Ecto neural progenitor cell (in vitro differentiated cells): ENCODE results near the gene AP2A2.
"Not testable (repeated sequence)": the region's sequence is repeated elsewhere in the genome, so short reads cannot be mapped to it uniquely, and the experiment has no call there.

ENCODE experiments used
- DNase-seq: peaks from one replicate; pipeline ENCODE4 v3.0.0-alpha.2; 2018; ENCODE audit warnings: low spot score

The AP2A2 gene

DNA sequence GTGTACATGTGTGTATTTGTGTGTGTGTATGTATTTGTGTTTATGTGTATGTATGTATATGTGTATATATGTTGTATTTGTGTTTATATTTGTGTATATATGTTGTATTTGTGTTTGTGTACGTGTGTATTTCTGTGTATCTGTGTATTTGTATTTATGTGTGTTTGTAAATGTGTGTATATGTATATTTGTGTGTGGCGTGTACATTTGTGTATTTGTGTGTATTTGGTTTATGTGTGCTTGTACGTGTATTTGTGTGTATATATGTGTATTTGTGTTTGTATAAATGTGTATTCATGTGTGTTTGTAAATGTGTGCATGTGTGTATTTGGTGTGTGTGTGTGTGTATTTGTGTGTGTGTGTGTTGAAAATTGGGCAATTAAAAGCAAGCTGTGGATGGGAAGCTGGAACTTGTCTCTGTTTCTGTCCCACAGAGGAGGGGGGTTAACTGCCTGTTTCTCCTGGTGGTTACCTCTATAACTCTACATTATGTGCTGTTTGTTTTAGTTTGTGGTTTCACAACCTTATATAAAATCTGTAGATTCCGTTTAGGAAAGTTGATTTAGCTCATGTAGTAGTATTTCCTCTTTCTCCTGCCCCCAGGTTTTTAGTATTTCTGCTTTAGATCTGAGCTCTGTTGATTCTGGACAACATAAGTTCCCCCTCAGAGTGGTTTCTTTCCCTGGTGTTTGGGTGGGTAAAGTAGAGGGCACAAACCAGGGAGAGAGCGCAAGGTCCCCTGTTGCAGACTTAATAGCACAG lies 28.9 kb downstream of the AP2A2 start:
- no peak for DNase-seq

GRCh38 chr11:955154-956063 lies 29.7 kb downstream of the AP2A2 start:
- no peak for DNase-seq

GRCh38 chr11:957212-957920 lies 31.7 kb downstream of the AP2A2 start:
- DNase-seq, result no peak

GRCh38 chr11:958101-958500 lies 32.4 kb downstream of the AP2A2 start:
- DNase-seq, result no peak

- DNase-seq, result no peak
Observed at GRCh38 chr11:959027-959426, 33.4 kb downstream of the AP2A2 start.

- DNase-seq, result no peak
Observed at GRCh38 chr11:959608-960007, 33.9 kb downstream of the AP2A2 start.

DNA sequence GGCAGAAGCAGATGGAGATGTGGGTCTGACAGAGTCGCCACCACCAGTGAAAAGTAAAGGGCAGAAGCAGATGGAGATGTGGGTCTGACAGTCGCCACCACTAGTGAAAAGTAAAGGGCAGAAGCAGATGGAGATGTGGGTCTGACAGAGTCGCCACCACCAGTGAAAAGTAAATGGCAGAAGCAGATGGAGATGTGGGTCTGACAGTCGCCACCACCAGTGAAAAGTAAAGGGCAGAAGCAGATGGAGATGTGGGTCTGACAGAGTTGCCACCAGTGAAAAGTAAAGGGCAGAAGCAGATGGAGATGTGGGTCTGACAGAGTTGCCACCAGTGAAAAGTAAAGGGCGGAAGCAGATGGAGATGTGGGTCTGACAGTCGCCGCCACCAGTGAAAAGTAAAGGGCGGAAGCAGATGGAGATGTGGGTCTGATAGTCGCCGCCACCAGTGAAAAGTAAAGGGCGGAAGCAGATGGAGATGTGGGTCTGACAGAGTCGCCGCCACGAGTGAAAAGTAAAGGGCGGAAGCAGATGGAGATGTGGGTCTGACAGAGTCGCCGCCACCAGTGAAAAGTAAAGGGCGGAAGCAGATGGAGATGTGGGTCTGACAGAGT lies 35.7 kb downstream of the AP2A2 start:
- DNase-seq, result not testable (repeated sequence)

DNA sequence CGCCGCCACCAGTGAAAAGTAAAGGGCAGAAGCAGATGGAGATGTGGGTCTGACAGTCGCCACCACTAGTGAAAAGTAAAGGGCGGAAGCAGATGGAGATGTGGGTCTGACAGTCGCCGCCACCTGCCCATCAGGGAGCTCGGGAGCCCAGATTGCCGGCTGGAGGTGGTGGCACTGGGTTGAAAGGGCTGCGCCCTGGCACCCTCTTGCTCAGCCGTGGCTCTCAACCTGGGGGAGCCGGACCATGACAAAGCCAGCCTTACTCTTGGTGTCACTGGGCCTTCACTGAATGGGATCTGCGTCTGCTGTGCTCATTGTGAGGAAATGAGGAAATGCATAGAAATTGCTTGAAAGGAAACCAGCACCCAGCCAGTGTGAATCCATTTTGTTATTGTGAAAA lies 36.3 kb downstream of the AP2A2 start:
- DNase-seq, result no peak

- DNase-seq, result no peak
Observed at GRCh38 chr11:962688-963087, 37.0 kb downstream of the AP2A2 start.

DNA sequence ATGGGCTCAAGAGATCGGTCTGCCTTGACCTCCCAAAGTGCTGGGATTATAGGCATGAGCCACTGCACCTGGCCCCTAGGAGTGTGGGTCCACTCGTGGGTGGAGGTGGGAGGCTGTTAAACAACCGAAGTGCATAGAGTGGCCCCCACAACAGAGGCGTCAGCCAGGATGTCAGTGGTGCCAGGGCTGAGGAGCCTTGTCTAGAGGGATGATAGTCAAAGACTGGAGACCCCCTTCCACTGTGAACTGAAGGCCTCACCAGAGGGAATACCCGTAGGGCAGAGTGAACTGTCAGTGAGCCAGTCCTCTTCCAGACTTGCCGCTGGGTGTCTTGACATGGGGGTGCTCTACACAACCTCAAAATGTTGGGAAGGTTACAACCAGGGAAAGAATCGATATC lies 38.2 kb downstream of the AP2A2 start:
- no peak for DNase-seq

- DNase-seq, result no peak
Observed at GRCh38 chr11:965206-965775, 39.6 kb downstream of the AP2A2 start.

DNA sequence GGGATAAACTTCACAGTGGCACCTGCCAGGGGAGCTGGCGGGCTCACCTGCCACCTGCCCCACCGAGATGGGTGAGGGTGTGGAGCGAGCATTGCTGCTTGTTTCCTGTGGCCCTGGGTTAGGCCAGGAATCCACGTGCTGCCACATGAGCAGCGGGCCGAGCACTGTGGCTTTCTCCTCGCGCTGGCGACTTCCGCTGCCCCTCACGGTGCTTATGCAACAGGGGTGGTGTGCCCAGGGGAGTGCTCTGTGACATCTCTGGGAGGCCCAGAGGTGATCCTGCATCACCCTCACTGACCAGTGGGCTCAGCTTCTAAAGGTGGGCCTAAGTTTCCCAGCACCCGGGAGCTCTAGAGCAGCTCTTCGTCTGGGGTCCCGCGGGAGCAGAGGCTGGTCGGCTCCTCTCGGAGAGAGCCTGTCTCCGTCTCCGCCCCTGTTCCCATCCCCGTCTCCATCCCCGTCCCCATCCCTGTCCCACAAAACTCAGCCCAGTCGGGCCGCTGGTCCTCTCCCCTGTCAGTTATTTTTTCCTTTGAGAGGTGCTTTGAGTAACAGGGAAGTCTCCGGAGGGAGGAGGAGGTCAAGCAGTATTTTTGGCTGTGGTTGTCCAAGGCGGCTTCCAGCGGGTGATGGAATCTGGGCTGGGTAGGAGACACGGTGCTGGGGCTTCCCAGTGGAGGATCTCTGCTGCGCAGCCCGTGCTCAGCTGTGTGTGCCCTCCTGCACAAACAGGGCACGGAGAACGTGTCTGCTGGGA lies 42.5 kb downstream of the AP2A2 start:
- DNase-seq, result no peak

GRCh38 chr11:968822-969221 lies 43.2 kb downstream of the AP2A2 start:
- DNase-seq, result no peak

- no peak for DNase-seq
Observed at GRCh38 chr11:969651-970205, 44.1 kb downstream of the AP2A2 start.

DNA sequence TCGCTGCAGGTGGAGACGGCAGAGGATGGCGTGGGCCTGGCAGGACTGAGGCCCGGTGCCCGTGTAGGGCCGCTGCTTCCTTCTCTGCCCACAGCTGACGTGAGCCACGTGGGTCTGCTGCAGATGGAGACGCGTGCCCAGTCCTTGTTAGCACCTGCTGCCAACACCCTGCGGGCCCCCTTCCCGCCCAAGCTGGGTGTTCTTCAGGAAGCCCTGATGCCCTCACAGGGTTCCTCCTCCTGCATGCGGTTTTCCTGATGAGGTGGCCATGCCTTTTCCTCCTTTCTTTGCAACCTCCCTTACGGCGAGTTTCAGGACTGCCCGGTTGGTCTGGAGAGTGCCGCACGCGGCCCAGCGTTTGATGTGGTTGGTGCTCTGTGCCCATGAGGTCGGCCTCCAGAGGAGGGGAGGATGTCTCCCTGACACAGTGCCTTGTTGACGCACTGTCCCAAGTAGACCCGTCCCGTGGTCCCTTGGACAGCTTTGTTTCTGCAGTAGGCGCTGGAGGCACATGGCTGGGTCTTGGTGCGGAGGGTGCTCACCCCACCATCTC lies 44.7 kb downstream of the AP2A2 start:
- no peak for DNase-seq

- no peak for DNase-seq
Observed at GRCh38 chr11:971092-971690, 45.5 kb downstream of the AP2A2 start.

GRCh38 chr11:971731-972365 lies 46.2 kb downstream of the AP2A2 start:
- no peak for DNase-seq

DNA sequence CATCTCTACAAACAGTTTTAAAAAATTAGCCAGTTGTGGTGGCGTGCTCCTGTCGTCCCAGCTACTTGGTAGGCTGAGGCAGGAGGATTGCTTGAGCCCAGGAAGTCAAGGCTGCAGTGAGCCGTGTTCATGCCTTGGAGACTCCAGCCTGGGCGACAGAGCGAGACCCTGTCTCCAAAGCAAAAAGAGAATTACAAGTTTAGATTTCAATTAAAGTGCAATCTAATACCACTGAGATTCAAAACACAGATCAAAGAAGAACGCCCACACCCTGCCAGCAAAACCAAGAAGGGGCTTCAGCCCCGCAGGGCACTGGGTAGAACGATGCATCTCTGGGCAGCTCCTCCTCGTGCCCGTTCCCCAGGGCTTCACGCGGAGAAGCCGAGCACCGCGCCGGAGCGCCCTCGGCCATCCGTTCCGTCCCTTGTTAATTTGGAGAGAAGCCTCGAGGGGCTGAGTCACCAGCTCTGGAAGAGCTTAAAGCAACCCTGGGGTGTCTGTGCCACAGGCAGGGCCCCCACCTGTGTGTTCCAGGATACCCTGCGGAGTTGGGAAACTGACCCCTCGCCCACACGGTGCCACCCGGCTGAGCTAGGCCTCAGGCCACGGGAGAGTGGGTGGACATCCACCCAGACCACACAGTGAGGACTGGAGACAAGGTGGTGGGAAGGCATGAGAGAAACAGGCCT lies 47.0 kb downstream of the AP2A2 start:
- no peak for DNase-seq

DNA sequence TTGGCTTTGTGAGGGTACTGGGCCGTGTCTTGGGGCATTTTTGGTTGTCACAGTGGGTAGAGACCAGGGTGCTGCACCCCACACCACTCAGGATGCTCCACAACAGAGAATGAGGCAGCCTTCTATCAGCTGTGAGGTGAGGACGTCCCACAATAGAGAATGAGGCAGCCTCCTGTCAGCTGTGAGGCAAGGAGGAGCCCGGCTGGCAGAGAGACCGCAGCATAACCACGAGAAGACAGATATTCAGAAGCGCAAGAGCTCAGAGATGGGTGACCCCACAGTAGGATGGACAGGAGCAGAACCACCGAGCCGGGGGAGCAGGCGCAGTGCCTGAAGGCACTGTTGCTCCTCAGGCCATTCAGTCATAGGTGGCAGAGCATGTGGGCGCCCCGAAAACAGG lies 47.6 kb downstream of the AP2A2 start:
- DNase-seq, result no peak
